BLaER1 treated with 17β-estradiol and CSF1 and Interleukin-3, amounts not matched to agents 10 nM and 100 nM (cell line): ENCODE data around the gene NPTN.
A peak's percentile ranks its signal among the peaks of the same experiment; 100 is the strongest.
"Not testable (repeated sequence)": the region's sequence is repeated elsewhere in the genome, so short reads cannot be mapped to it uniquely, and the experiment has no call there.

Experiments
- H3K27ac ChIP-seq, 11 experiments: shearing (Covaris generic); formaldehyde crosslinking; 2 replicates each; pipeline ENCODE4 v1.8.1; 2022
- H3K27me3 ChIP-seq, 11 experiments: shearing (Covaris generic); formaldehyde crosslinking; 2 replicates each; pipeline ENCODE4 v1.8.1; 2022
- H3K36me3 ChIP-seq, 11 experiments: shearing (Covaris generic); formaldehyde crosslinking; 2 replicates each; pipeline ENCODE4 v1.8.1; 2022
- H3K4me1 ChIP-seq, 10 experiments: shearing (Covaris generic); formaldehyde crosslinking; 2 replicates each; pipeline ENCODE4 v1.8.1; 2022
- H3K4me2 ChIP-seq, 11 experiments: shearing (Covaris generic); formaldehyde crosslinking; 2 replicates each; pipeline ENCODE4 v1.8.1; 2022
- H3K4me3 ChIP-seq, 10 experiments: shearing (Covaris generic); formaldehyde crosslinking; 2 replicates each; pipeline ENCODE4 v1.8.1; 2022
- H3K9ac ChIP-seq, 11 experiments: shearing (Covaris generic); formaldehyde crosslinking; 2 replicates each; pipeline ENCODE4 v1.8.1; 2022
- H3K9me3 ChIP-seq, 11 experiments: shearing (Covaris generic); formaldehyde crosslinking; replicated peaks in 1 of 11; 2 replicates each; pipeline ENCODE4 v1.8.1; 2022
- H4K20me1 ChIP-seq, 11 experiments: shearing (Covaris generic); formaldehyde crosslinking; 2 replicates each; pipeline ENCODE4 v1.8.1; 2022
- Cebpa-rat ChIP-seq, 11 experiments: shearing (Covaris generic); IDR thresholded peaks; 2 replicates each; pipeline ENCODE4 v1.8.1; 2022

NPTN gene

GRCh38 chr15:73567020-73567419 is 66.2 kb downstream of the NPTN start:
- no peak overlapping the region for H3K27ac ChIP-seq
- H3K4me2 ChIP-seq: no peak overlapping the region
- no peak overlapping the region; a peak in 1 of 22 replicates for H3K9ac ChIP-seq
- H3K27me3 ChIP-seq: no peaks in the 10 kb centered on the region
- no peak for TF ChIP-seq Cebpa-rat (IDR thresholded peaks at IDR 0.05)
- H3K9me3 ChIP-seq: no peaks in the 10 kb centered on the region
- H3K4me1 ChIP-seq: peaks cover 8 to 45% (median 21%) of the 10 kb centered on the region in 10 experiments; a peak in 18 of 20 replicates
- H3K36me3 ChIP-seq: peaks cover 82 to 99% (median 97%) of the 10 kb centered on the region in 11 experiments
- no peak overlapping the region for H3K4me3 ChIP-seq
- H4K20me1 ChIP-seq: peaks cover 7 to 100% (median 42%) of the 10 kb centered on the region in 11 experiments; a peak in 20 of 22 replicates

GRCh38 chr15:73564255-73564654 is 68.9 kb downstream of the NPTN start:
- TF ChIP-seq Cebpa-rat (IDR thresholded peaks at IDR 0.05): no peak
- no peaks in the 10 kb centered on the region for H3K27me3 ChIP-seq
- H3K27ac ChIP-seq: no peak overlapping the region
- peaks cover 73 to 96% (median 89%) of the 10 kb centered on the region in 11 experiments for H3K36me3 ChIP-seq
- H3K9ac ChIP-seq: no peak overlapping the region
- peak overlapping the region in 9 of 11 experiments; percentile 6 to 60 (median 30); a peak in 14 of 22 replicates for H3K4me2 ChIP-seq
- peaks cover 7 to 99% (median 31%) of the 10 kb centered on the region in 11 experiments; a peak in 20 of 22 replicates for H4K20me1 ChIP-seq
- H3K4me1 ChIP-seq: peaks cover 15 to 39% (median 21%) of the 10 kb centered on the region in 10 experiments
- no peaks in the 10 kb centered on the region for H3K9me3 ChIP-seq
- H3K4me3 ChIP-seq: no peak overlapping the region

GRCh38 chr15:73560501-73561117 is 72.6 kb downstream of the NPTN start:
- TF ChIP-seq Cebpa-rat (IDR thresholded peaks at IDR 0.05): no peak
- Histone ChIP-seq H3K27me3 (no peaks in the 10 kb centered on the region), H3K4me3 (no peak overlapping the region), H3K4me1 (peaks cover 33 to 60% (median 52%) of the 10 kb centered on the region in 10 experiments), H4K20me1 (peaks cover 7 to 98% (median 26%) of the 10 kb centered on the region in 11 experiments; a peak in 20 of 22 replicates), H3K4me2 (no peak overlapping the region), H3K9me3 (no peaks in the 10 kb centered on the region), H3K27ac (no peak overlapping the region), H3K9ac (no peak overlapping the region), H3K36me3 (peaks cover 45 to 93% (median 77%) of the 10 kb centered on the region in 11 experiments)

- Histone ChIP-seq H3K27me3 (no peaks in the 10 kb centered on the region), H3K9me3 (no peaks in the 10 kb centered on the region), H3K4me2 (peak overlapping the region in 7 of 11 experiments; percentile 16 to 60 (median 52); a peak in 9 of 22 replicates), H3K4me1 (peaks cover 16 to 53% (median 49%) of the 10 kb centered on the region in 10 experiments), H3K36me3 (peaks cover 26 to 96% (median 60%) of the 10 kb centered on the region in 11 experiments), H3K27ac (no peak overlapping the region), H3K4me3 (no peak overlapping the region), H4K20me1 (peaks cover 0 to 87% (median 6%) of the 10 kb centered on the region in 11 experiments; a peak in 10 of 22 replicates), H3K9ac (no peak overlapping the region; a peak in 1 of 22 replicates)
- no peak for TF ChIP-seq Cebpa-rat (IDR thresholded peaks at IDR 0.05)
Measured at GRCh38 chr15:73558529-73558928, 74.7 kb downstream of the NPTN start.

GRCh38 chr15:73555080-73555479 is 78.1 kb downstream of the NPTN start:
- peaks cover 26 to 63% (median 51%) of the 10 kb centered on the region in 10 experiments for H3K4me1 ChIP-seq
- no peak for TF ChIP-seq Cebpa-rat (IDR thresholded peaks at IDR 0.05)
- H3K27me3 ChIP-seq: no peaks in the 10 kb centered on the region
- peaks cover 0 to 66% (median 28%) of the 10 kb centered on the region in 11 experiments; a peak in 17 of 22 replicates for H3K36me3 ChIP-seq
- no peaks in the 10 kb centered on the region for H3K9me3 ChIP-seq
- H4K20me1 ChIP-seq: peaks cover 0 to 54% (median 0%) of the 10 kb centered on the region in 11 experiments; a peak in 7 of 22 replicates
- no peak overlapping the region for H3K9ac ChIP-seq
- no peak overlapping the region for H3K27ac ChIP-seq
- no peak overlapping the region for H3K4me3 ChIP-seq
- peak overlapping the region in 2 of 11 experiments; percentile 40 to 60; a peak in 5 of 22 replicates for H3K4me2 ChIP-seq

- Histone ChIP-seq H3K9me3 (no peaks in the 10 kb centered on the region), H3K27me3 (no peaks in the 10 kb centered on the region), H3K9ac (no peak overlapping the region), H3K4me3 (no peak overlapping the region), H3K4me2 (peak overlapping the region in 3 of 11 experiments; percentile 41 to 51 (median 42); a peak in 8 of 22 replicates), H3K4me1 (peaks cover 1 to 20% (median 10%) of the 10 kb centered on the region in 10 experiments; a peak in 15 of 20 replicates), H4K20me1 (peaks cover 0 to 6% (median 0%) of the 10 kb centered on the region in 11 experiments; a peak in 3 of 22 replicates), H3K36me3 (peaks cover 0 to 30% (median 0%) of the 10 kb centered on the region in 11 experiments; a peak in 7 of 22 replicates), H3K27ac (no peak overlapping the region)
- no peak for TF ChIP-seq Cebpa-rat (IDR thresholded peaks at IDR 0.05)
Measured at GRCh38 chr15:73550190-73550589, 83.0 kb downstream of the NPTN start.

GRCh38 chr15:73548925-73549324 is 84.3 kb downstream of the NPTN start:
- H3K4me3 ChIP-seq, H3K27me3 ChIP-seq, H3K9me3 ChIP-seq, H4K20me1 ChIP-seq, H3K9ac ChIP-seq, H3K4me2 ChIP-seq, H3K27ac ChIP-seq: not testable (repeated sequence)
- H3K4me1 ChIP-seq: peaks cover 0 to 20% (median 5%) of the 10 kb centered on the region in 10 experiments; a peak in 10 of 20 replicates
- TF ChIP-seq Cebpa-rat (IDR thresholded peaks at IDR 0.05): peak in 1 of 11 experiments; percentile 52; a peak in 1 of 22 replicates
- peaks cover 0 to 31% (median 0%) of the 10 kb centered on the region in 11 experiments; a peak in 3 of 22 replicates for H3K36me3 ChIP-seq

GRCh38 chr15:73541479-73541878 is 91.7 kb downstream of the NPTN start:
- H3K4me1 ChIP-seq: peaks cover 0 to 18% (median 0%) of the 10 kb centered on the region in 10 experiments; a peak in 7 of 20 replicates
- peaks cover 0 to 26% (median 0%) of the 10 kb centered on the region in 11 experiments; a peak in 2 of 22 replicates for H3K36me3 ChIP-seq
- TF ChIP-seq Cebpa-rat (IDR thresholded peaks at IDR 0.05): no peak
- H3K4me3 ChIP-seq: no peak overlapping the region
- H4K20me1 ChIP-seq: no peaks in the 10 kb centered on the region
- H3K9ac ChIP-seq: no peak overlapping the region
- no peaks in the 10 kb centered on the region for H3K9me3 ChIP-seq
- H3K27me3 ChIP-seq: no peaks in the 10 kb centered on the region
- no peak overlapping the region for H3K27ac ChIP-seq
- H3K4me2 ChIP-seq: no peak overlapping the region

GRCh38 chr15:73540161-73540560 is 93.0 kb downstream of the NPTN start:
- H3K27ac ChIP-seq: peak overlapping the region in 1 of 11 experiments; percentile 40; a peak in 3 of 22 replicates
- no peak overlapping the region for H3K4me3 ChIP-seq
- no peak for TF ChIP-seq Cebpa-rat (IDR thresholded peaks at IDR 0.05)
- H3K27me3 ChIP-seq: no peaks in the 10 kb centered on the region
- no peaks in the 10 kb centered on the region for H4K20me1 ChIP-seq
- H3K4me1 ChIP-seq: peaks cover 0 to 18% (median 0%) of the 10 kb centered on the region in 10 experiments; a peak in 7 of 20 replicates
- H3K9me3 ChIP-seq: no peaks in the 10 kb centered on the region
- H3K36me3 ChIP-seq: peaks cover 0 to 14% (median 0%) of the 10 kb centered on the region in 11 experiments; a peak in 2 of 22 replicates
- H3K4me2 ChIP-seq: peak overlapping the region in 4 of 11 experiments; percentile 10 to 53 (median 34); a peak in 7 of 22 replicates
- H3K9ac ChIP-seq: no peak overlapping the region; a peak in 1 of 22 replicates
